ENCODE results near the gene NME9. TPM values are rescaled to one million over a fixed set of nuclear protein-coding genes. Genes with fewer than 3 reads are reported as not detected.

The NME9 gene
- total RNA-seq, 1 experiment from 2014 or later = 0.40 TPM

DNA sequence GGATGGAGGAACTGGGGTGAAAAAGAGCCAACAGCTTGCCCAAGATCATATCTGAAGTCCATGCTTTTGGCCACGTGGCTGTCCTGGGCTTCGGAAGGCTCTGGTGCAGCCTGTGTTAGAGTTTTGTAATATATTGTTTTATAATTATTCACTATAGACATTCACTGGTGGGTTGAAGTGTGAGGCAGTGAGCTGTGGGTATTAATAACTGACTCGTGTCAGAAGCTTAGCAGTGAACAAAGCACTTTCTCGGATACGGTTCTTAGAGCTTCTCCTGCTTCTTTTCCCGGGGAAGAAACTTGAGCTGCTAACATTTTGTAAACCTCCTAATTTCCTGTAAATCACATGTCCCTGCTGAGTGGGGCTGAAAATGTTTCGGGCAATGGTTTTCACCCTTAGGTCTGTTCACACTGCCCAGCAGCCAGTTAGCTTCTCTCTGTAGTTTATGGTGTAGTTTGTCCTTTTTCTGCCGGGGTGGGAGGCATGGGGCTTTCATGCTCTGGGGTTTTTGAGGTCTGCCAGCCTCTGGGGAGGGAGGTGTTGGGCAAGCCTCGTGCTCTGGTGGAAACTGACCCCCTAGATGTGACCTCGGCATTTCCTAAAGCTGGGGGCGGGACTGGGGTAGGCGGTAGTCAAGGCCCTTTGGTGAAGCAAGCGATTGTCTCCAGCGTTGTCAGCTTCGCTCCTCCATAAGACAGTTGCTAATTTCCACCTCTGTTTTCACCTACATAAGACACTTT, 20.4 kb upstream of the NME9 start:
- DNase-seq = no peak
- ChIA-PET CTCF (no interaction called here), POLR2A (ENCODE audit: unreplicated experiment) (interaction anchor here (0.6 kb wide), 1 partner anchor 71 kb away, joined by 4 read pairs; no protein-coding TSS in a partner anchor)
- TF ChIP-seq EZH2 (IDR thresholded peaks at IDR 0.05; ENCODE audit: low read length, unreplicated experiment) = no peak
- Histone ChIP-seq H3K4me3 (ENCODE audit: low read length) (no peak overlapping the region), H3K79me2 (ENCODE audit: low read length) (no peaks in the 10 kb centered on the region), H3K4me1 (ENCODE audit: insufficient read depth, low read length) (no peaks in the 10 kb centered on the region), H2AFZ (ENCODE audit: low read length) (no peak overlapping the region), H3K36me3 (ENCODE audit: low read depth, low read length) (no peaks in the 10 kb centered on the region), H4K20me1 (ENCODE audit: low read length) (no peaks in the 10 kb centered on the region), H3F3A (ENCODE audit: low read length, unreplicated experiment) (no peaks in the 10 kb centered on the region), H3K9ac (ENCODE audit: low read length) (no peak overlapping the region), H3K27me3 (ENCODE audit: low read length) (no peaks in the 10 kb centered on the region), H3K27ac (ENCODE audit: low read length) (no peak overlapping the region), H3K9me3 (ENCODE audit: low read length) (no peaks in the 10 kb centered on the region), H3K9me2 (replicated peaks; ENCODE audit: low read length) (no peaks in the 10 kb centered on the region), H3K4me2 (ENCODE audit: low read length) (no peak overlapping the region)
- intact Hi-C loops (cut with micrococcal nuclease) = loop anchor here (5.0 kb wide), 2 partner anchors 42 to 178 kb away; partner anchors contain the start of gene DBR1
- no peak for ATAC-seq
- no TSS peak for BruUV-seq (replicated peaks)

DNA sequence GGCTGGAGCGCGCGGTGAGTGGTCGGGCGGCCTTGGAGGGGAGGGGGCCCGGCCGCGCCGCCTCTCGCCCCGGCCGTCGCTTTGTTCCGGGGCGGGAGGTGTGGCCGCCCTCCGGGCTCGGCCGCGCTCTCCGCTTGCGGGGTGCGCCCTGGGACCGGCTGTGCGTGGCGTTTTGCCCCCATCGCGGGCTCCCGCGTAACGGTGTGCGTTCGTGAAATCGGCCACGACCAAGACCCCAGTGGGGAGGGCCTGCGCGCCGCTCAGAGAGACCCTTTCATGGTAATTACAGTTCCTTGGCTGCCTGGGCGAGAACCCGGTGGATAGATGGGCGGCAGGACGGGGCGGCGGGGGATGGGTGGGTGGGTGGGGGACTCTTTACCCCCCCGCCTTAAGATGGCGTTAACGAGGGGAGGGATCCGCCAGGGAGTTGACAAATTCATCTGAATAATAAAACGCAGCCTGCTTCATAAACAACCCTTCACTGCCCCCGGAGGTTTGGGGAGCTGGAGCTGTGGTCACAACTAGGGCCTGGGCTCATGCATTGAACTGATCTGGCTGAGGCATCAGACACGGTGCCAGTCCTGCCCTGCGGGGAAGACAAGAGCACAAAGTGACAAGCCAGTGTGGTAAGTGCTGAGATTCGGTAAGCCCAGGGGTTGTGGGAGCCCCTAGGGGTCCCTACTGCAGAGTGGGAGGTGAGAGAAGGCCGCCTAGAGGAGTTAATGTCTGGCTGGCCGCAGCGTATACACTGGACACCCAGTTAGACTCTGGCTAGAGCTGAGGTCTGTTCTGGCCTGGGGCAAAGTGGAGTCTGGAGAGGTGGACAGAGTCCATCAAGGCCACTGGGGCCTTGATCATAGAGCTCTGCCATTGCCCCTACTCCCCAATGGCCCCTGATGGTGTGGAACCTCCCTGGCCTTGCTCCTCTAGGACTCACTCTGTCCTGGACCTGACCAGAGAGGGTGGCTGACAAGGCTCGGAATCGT, 19.4 kb upstream of the NME9 start:
- DNase-seq = no peak
- BruUV-seq (replicated peaks) = TSS peak; percentile 34
- POLR2A ChIA-PET (ENCODE audit: unreplicated experiment) = no interaction called here
- no peak overlapping the region for H3K27ac ChIP-seq (ENCODE audit: low read length)
- H3K27me3 ChIP-seq (ENCODE audit: low read length) = no peaks in the 10 kb centered on the region
- H3K9me2 ChIP-seq (replicated peaks; ENCODE audit: low read length) = no peaks in the 10 kb centered on the region
- H3K9me3 ChIP-seq (ENCODE audit: low read length) = no peaks in the 10 kb centered on the region
- H3K9ac ChIP-seq (ENCODE audit: low read length) = peak overlapping the region; percentile 47; the same call in 1 of the 2 replicates
- H3K4me3 ChIP-seq (ENCODE audit: low read length) = peak overlapping the region; percentile 84
- peak; percentile 14 for ATAC-seq
- no peaks in the 10 kb centered on the region for H4K20me1 ChIP-seq (ENCODE audit: low read length)
- no peaks in the 10 kb centered on the region for H3K36me3 ChIP-seq (ENCODE audit: low read depth, low read length)
- no peaks in the 10 kb centered on the region for H3K4me1 ChIP-seq (ENCODE audit: insufficient read depth, low read length)
- H3K79me2 ChIP-seq (ENCODE audit: low read length) = no peaks in the 10 kb centered on the region
- H3K4me2 ChIP-seq (ENCODE audit: low read length) = peak overlapping the region; percentile 86
- no peaks in the 10 kb centered on the region for H3F3A ChIP-seq (ENCODE audit: low read length, unreplicated experiment)
- TF ChIP-seq EZH2phosphoT487 (IDR thresholded peaks at IDR 0.05; ENCODE audit: borderline replicate concordance, low read length) (no peak), CTCF (conservative IDR thresholded peaks at IDR 0.05; ENCODE audit: low read depth, low read length) (no peak), EZH2 (IDR thresholded peaks at IDR 0.05; ENCODE audit: low read length, unreplicated experiment) (no peak)
- intact Hi-C loops (cut with micrococcal nuclease) = loop anchor here (1.0 to 5.0 kb wide), 3 partner anchors 20 to 177 kb away; partner anchors contain the start of genes DBR1 and NME9
- H2AFZ ChIP-seq (ENCODE audit: low read length) = peak overlapping the region; percentile 96; the same call in 1 of the 2 replicates
- CTCF ChIA-PET = no interaction called here

All from PC-3 (cell line).